ENCODE data around the gene MIAT.

- TF ChIP-seq, protein P1, sequence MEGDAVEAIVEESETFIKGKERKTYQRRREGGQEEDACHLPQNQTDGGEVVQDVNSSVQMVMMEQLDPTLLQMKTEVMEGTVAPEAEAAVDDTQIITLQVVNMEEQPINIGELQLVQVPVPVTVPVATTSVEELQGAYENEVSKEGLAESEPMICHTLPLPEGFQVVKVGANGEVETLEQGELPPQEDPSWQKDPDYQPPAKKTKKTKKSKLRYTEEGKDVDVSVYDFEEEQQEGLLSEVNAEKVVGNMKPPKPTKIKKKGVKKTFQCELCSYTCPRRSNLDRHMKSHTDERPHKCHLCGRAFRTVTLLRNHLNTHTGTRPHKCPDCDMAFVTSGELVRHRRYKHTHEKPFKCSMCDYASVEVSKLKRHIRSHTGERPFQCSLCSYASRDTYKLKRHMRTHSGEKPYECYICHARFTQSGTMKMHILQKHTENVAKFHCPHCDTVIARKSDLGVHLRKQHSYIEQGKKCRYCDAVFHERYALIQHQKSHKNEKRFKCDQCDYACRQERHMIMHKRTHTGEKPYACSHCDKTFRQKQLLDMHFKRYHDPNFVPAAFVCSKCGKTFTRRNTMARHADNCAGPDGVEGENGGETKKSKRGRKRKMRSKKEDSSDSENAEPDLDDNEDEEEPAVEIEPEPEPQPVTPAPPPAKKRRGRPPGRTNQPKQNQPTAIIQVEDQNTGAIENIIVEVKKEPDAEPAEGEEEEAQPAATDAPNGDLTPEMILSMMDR (conservative IDR thresholded peaks at IDR 0.05 in 1 of 2, IDR thresholded peaks at IDR 0.05 in 1 of 2; ENCODE audit: low read depth in 1 of 2, low read length in 2 of 2): no peak
- TF ChIP-seq EZH2 (IDR thresholded peaks at IDR 0.05; ENCODE audit: low read length, missing control alignments): no peak
Measured at GRCh38 chr22:26624803-26625202, 32.6 kb upstream of the MIAT start.
